GM18511 (cell line): ENCODE results near the gene GJD3.

Experiments used
- ATAC-seq: cut with Tn5 transposase; IDR thresholded peaks from one replicate; pipeline ENCODE4 v1.9.1; 2021; ENCODE audit warnings: mild to moderate bottlenecking, moderate library complexity; ENCODE audit not compliant: unreplicated experiment

GJD3 gene

GRCh38 chr17:40315206-40315605 lies 49.3 kb downstream of the GJD3 start:
- no peak for ATAC-seq

GRCh38 chr17:40314584-40314956 lies 50.0 kb downstream of the GJD3 start:
- ATAC-seq = no peak

- ATAC-seq = no peak
Measured at GRCh38 chr17:40313668-40314583, 50.6 kb downstream of the GJD3 start.
